Endodermal cell (in vitro differentiated cells): ENCODE results near the gene CD200R1. TPM values are rescaled to one million over a fixed set of nuclear protein-coding genes. Genes with fewer than 3 reads are reported as not detected.

Source experiments
- DNase-seq: peaks from one replicate; pipeline ENCODE4 v3.0.0-alpha.2; 2017
- H3K27ac ChIP-seq: 2 replicates; pipeline ENCODE4 v1.5.1; 2013; ENCODE audit warnings: mild to moderate bottlenecking, low read depth, low read length, moderate library complexity
- H3K27me3 ChIP-seq: 2 replicates; pipeline ENCODE4 v1.6.1; 2013; ENCODE audit warnings: mild to moderate bottlenecking, low read length, moderate library complexity; ENCODE audit not compliant: insufficient read depth, control insufficient read depth, poor library complexity, severe bottlenecking
- H3K36me3 ChIP-seq: 2 replicates; pipeline ENCODE4 v1.7.0; 2013; ENCODE audit warnings: mild to moderate bottlenecking, low read length, moderate library complexity; ENCODE audit not compliant: control insufficient read depth, insufficient read depth
- H3K4me1 ChIP-seq: one replicate; pipeline ENCODE4 v1.7.0; 2013; ENCODE audit warnings: low read length; ENCODE audit not compliant: control insufficient read depth, insufficient read depth
- H3K4me3 ChIP-seq: 2 replicates; pipeline ENCODE4 v1.5.1; 2013; ENCODE audit warnings: mild to moderate bottlenecking, low read length, moderate library complexity
- H3K9ac ChIP-seq: 2 replicates; pipeline ENCODE4 v1.6.1; 2013; ENCODE audit warnings: mild to moderate bottlenecking, low read length, moderate library complexity; ENCODE audit not compliant: poor library complexity, severe bottlenecking; ENCODE audit errors: extremely low read depth
- H3K9me3 ChIP-seq: 2 replicates; pipeline ENCODE4 v1.6.1; 2013; ENCODE audit warnings: mild to moderate bottlenecking, low read length, moderate library complexity; ENCODE audit not compliant: control insufficient read depth
- H3K27ac Mint-ChIP-seq: 2 replicates; pipeline ENCODE4 v1.8.0; 2020; ENCODE audit warnings: mixed read lengths
- H3K27me3 Mint-ChIP-seq: 2 replicates; pipeline ENCODE4 v1.8.0; 2021; ENCODE audit warnings: mild to moderate bottlenecking, mixed read lengths; ENCODE audit not compliant: insufficient read depth
- H3K36me3 Mint-ChIP-seq: 2 replicates; pipeline ENCODE4 v1.8.0; 2020; ENCODE audit warnings: low read depth, mixed read lengths
- H3K4me1 Mint-ChIP-seq: 2 replicates; pipeline ENCODE4 v1.8.0; 2020; ENCODE audit warnings: mixed read lengths
- H3K4me3 Mint-ChIP-seq: 2 replicates; pipeline ENCODE4 v1.8.0; 2020; ENCODE audit warnings: mild to moderate bottlenecking, moderate library complexity, mixed read lengths
- H3K9me3 Mint-ChIP-seq: 2 replicates; pipeline ENCODE4 v1.8.0; 2020; ENCODE audit warnings: mild to moderate bottlenecking, mixed read lengths
- CTCF ChIP-seq: fragments of 200-600 bp; sonication (generic); conservative IDR thresholded peaks from 2 replicates; pipeline ENCODE4 v1.5.0; 2021; ENCODE audit warnings: antibody characterized with exemption, mild to moderate bottlenecking
- WGBS, 2 experiments: methylation state at CpG; one replicate each; pipeline versions ENCODE4 v1.1.5 to v1.1.7; 2013; ENCODE audit warnings: missing lambda C conversion rate in 2 of 2, mixed read lengths in 1 of 2; ENCODE audit not compliant: insufficient coverage in 1 of 2, insufficient read length in 1 of 2; 5-methylcytosine and 5-hydroxymethylcytosine counted together
- total RNA-seq, 2 donors: library from RNA; stranded (reverse); fragmentation: NEBNext Ultra II Directional in 1 of 2; extraction: Animal tissue kit (Norgen Biotek cat#: 25700) in 1 of 2; gene quantifications; 2 replicates in 1 of 2; 3 replicates in 1 of 2; pipeline ENCODE4 v1.2.1, GENCODE V29; 2021

The CD200R1 gene
- total RNA-seq, 2 donors from 2014 or later: 1.1 TPM; not detected in 1

- H3K36me3 Mint-ChIP-seq: peaks cover 9% of the 10 kb centered on the region
- Histone ChIP-seq H3K4me3 (peak within 1 kb of the TSS; percentile 91), H3K27ac (peak within 1 kb of the TSS; percentile 94), H3K27me3 (no peaks in the 10 kb centered on the region), H3K4me1 (no peaks in the 10 kb centered on the region), H3K9me3 (no peaks in the 10 kb centered on the region), H3K36me3 (peaks cover 12% of the 10 kb centered on the region), H3K9ac (peak within 1 kb of the TSS; percentile 93)
- peak within 1 kb of the TSS; percentile 82 for H3K4me3 Mint-ChIP-seq
- H3K9me3 Mint-ChIP-seq: no peaks in the 10 kb centered on the region
- peaks cover 14% of the 10 kb centered on the region for H3K4me1 Mint-ChIP-seq
- DNase-seq: peak; percentile 96
- H3K27ac Mint-ChIP-seq: peak within 1 kb of the TSS; percentile 99
- TF ChIP-seq CTCF: no peak
- WGBS, 2 experiments: 2 to 5% methylated on average over 32 to 70 of the region's 70 CpGs
- peaks cover 3% of the 10 kb centered on the region for H3K27me3 Mint-ChIP-seq
Measured at GRCh38 chr3:112990672-112991602, 16.0 kb upstream of the CD200R1 start, which contains the start of gene GTPBP8. Gene GTPBP8, plus strand, starts transcription at chr3:112990984. Its CDS starts 16 bp downstream, at chr3:112991000.

GRCh38 chr3:112987710-112988334 lies 12.9 kb upstream of the CD200R1 start:
- H3K4me3 ChIP-seq: no peak overlapping the region
- no peak overlapping the region for H3K27ac ChIP-seq
- H3K27me3 ChIP-seq: no peaks in the 10 kb centered on the region
- H3K4me1 Mint-ChIP-seq: peaks cover 14% of the 10 kb centered on the region
- no peak for TF ChIP-seq CTCF
- no peaks in the 10 kb centered on the region for H3K9me3 Mint-ChIP-seq
- no peaks in the 10 kb centered on the region for H3K9me3 ChIP-seq
- 91 to 96% methylated on average over 4 to 9 of the region's 9 CpGs for WGBS, 2 experiments
- H3K27me3 Mint-ChIP-seq: peaks cover 7% of the 10 kb centered on the region
- no peaks in the 10 kb centered on the region for H3K4me1 ChIP-seq
- no peak overlapping the region for H3K27ac Mint-ChIP-seq
- no peaks in the 10 kb centered on the region for H3K36me3 ChIP-seq
- no peaks in the 10 kb centered on the region for H3K36me3 Mint-ChIP-seq
- no peak overlapping the region for H3K4me3 Mint-ChIP-seq
- H3K9ac ChIP-seq: no peak overlapping the region
- DNase-seq: no peak

- TF ChIP-seq CTCF: no peak
Measured at GRCh38 chr3:112984485-112984884, 9.6 kb upstream of the CD200R1 start.

More at GRCh38 chr3:112984485-112984884, 9.6 kb upstream of the CD200R1 start:
- H3K27me3 Mint-ChIP-seq: peaks cover 9% of the 10 kb centered on the region
- 98 to 100% methylated on average over 2 of the region's 2 CpGs for WGBS, 2 experiments
- no peaks in the 10 kb centered on the region for H3K4me1 Mint-ChIP-seq
- H3K36me3 Mint-ChIP-seq: no peaks in the 10 kb centered on the region
- no peak overlapping the region for H3K4me3 Mint-ChIP-seq
- Histone ChIP-seq H3K27me3 (no peaks in the 10 kb centered on the region), H3K36me3 (no peaks in the 10 kb centered on the region), H3K4me1 (no peaks in the 10 kb centered on the region), H3K4me3 (no peak overlapping the region), H3K27ac (no peak overlapping the region), H3K9ac (no peak overlapping the region), H3K9me3 (no peaks in the 10 kb centered on the region)
- no peak overlapping the region for H3K27ac Mint-ChIP-seq
- no peaks in the 10 kb centered on the region for H3K9me3 Mint-ChIP-seq
- no peak for DNase-seq
